ENCODE measurements around the gene ROBO3.

DNA sequence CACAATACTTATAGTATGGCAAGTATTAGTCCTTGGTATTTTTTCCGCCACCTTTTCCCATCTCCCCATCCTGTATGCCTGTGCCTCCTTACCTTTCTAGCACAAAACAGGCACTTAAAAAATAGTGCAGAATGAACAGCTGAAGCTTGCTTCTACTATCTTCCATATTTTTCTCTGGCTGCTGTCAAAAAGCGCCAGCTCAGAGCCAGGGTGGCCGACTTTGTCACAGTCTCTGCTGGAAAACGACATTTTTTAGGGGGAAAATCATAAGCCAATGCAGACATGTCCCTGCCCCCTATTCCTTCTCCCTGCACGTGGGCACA is 26.5 kb upstream of the ROBO3 start:
- no peak for TF ChIP-seq POLR2A (IDR thresholded peaks at IDR 0.05)
- TF ChIP-seq, protein P1, sequence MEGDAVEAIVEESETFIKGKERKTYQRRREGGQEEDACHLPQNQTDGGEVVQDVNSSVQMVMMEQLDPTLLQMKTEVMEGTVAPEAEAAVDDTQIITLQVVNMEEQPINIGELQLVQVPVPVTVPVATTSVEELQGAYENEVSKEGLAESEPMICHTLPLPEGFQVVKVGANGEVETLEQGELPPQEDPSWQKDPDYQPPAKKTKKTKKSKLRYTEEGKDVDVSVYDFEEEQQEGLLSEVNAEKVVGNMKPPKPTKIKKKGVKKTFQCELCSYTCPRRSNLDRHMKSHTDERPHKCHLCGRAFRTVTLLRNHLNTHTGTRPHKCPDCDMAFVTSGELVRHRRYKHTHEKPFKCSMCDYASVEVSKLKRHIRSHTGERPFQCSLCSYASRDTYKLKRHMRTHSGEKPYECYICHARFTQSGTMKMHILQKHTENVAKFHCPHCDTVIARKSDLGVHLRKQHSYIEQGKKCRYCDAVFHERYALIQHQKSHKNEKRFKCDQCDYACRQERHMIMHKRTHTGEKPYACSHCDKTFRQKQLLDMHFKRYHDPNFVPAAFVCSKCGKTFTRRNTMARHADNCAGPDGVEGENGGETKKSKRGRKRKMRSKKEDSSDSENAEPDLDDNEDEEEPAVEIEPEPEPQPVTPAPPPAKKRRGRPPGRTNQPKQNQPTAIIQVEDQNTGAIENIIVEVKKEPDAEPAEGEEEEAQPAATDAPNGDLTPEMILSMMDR (IDR thresholded peaks at IDR 0.05) = no peak

All from lower leg skin (tissue), 3 donors.